Measurements from ENCODE around the gene ITGA5.

DNA sequence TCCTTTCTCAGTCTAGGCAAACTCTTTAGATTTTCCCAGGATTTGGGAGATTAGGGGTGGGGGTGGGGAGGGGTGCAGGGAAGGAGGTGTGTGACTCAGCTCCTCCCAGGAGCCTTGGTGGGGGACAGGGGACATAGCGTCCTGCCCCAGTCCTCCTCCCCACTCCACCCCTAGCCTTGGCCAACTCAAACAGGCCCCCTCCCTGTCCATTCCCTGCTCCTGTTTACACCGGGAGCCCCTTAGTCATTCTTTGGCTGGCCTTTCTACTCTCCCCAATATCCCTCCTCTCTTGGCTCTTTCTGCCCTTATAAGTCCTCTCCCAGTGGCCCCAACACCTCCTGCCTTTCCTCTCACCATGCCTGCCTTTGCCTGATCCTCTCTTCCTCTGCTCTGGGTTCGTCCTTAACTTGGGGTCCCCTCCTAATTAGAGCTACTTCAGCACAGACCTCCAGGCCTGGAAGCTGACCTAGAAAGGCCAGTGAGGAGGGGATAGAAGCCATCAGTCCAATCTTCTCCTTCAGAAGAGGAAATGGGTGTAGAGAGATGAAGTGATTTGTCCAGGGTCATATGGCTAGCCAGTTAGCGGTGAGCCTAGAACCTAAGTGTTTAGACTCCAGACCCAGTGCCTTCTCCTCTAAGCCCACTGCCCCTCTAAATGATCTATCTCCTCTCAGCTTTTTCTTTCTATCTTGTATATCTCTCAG is 2.3 kb upstream of the ITGA5 start:
- TF ChIP-seq POLR2A (IDR thresholded peaks at IDR 0.05; ENCODE audit: low read depth, low read length), result no peak
- no peak for TF ChIP-seq TAF1 (IDR thresholded peaks at IDR 0.05; ENCODE audit: borderline replicate concordance, low read depth, low read length)

Measured in GM12892 (cell line).